Left renal pelvis (tissue), 4 donors: ENCODE data around the gene OR2A5. TPM values are rescaled to one million over a fixed set of nuclear protein-coding genes. Genes with fewer than 3 reads are reported as not detected.
A peak's percentile ranks its signal among the peaks of the same experiment; 100 is the strongest.
"Not testable (repeated sequence)": the region's sequence is repeated elsewhere in the genome, so short reads cannot be mapped to it uniquely, and the experiment has no call there.

Source experiments
- DNase-seq, 4 donors: peaks; one replicate each; pipeline ENCODE4 v3.0.0-alpha.2; 2013; ENCODE audit warnings: low read depth in 4 of 4, low spot score in 3 of 4
- polyA plus RNA-seq, 4 donors: library from polyadenylated mRNA; unstranded; fragments of 120-200 nt; gene quantifications; one replicate each; pipeline ENCODE4 v1.2.1, GENCODE V29; 2013; ENCODE audit not compliant: insufficient read length in 4 of 4

OR2A5 gene
- under 1 TPM in 2 of 4 donors, not detected in 2; 0.06 TPM for polyA plus RNA-seq

GRCh38 chr7:144048648-144049047, at the start of gene OR2A5:
OR2A5 (plus strand) TSS chr7:144048948; CDS start chr7:144050402, 1,454 bp downstream.
- no peak for DNase-seq

GRCh38 chr7:144000020-144000419, 48.7 kb upstream of the OR2A5 start, which contains the start of gene OR6B1:
OR6B1 (plus strand) TSS chr7:144000320; CDS start chr7:144003997, 3,677 bp downstream.
- no peak for DNase-seq

GRCh38 chr7:144001543-144001942, 47.2 kb upstream of the OR2A5 start:
- DNase-seq = no peak

GRCh38 chr7:144004703-144005102, 44.0 kb upstream of the OR2A5 start:
- DNase-seq = no peak

GRCh38 chr7:144006029-144006691, 42.6 kb upstream of the OR2A5 start:
- DNase-seq = no peak

- no peak for DNase-seq
Measured at GRCh38 chr7:144006692-144007042, 42.1 kb upstream of the OR2A5 start.

- no peak for DNase-seq
Measured at GRCh38 chr7:144009361-144009760, 39.4 kb upstream of the OR2A5 start.

- DNase-seq = not testable (repeated sequence)
Measured at GRCh38 chr7:144010061-144010460, 38.7 kb upstream of the OR2A5 start.

GRCh38 chr7:144010821-144011220, 37.9 kb upstream of the OR2A5 start:
- not testable (repeated sequence) for DNase-seq

GRCh38 chr7:144011458-144012230, 37.1 kb upstream of the OR2A5 start:
- DNase-seq = no peak

GRCh38 chr7:144018065-144018464, 30.7 kb upstream of the OR2A5 start:
- no peak for DNase-seq

- no peak for DNase-seq
Measured at GRCh38 chr7:144019457-144019856, 29.3 kb upstream of the OR2A5 start.

- no peak for DNase-seq
Measured at GRCh38 chr7:144020340-144020739, 28.4 kb upstream of the OR2A5 start.

- no peak for DNase-seq
Measured at GRCh38 chr7:144022169-144022568, 26.6 kb upstream of the OR2A5 start.

- DNase-seq = no peak
Measured at GRCh38 chr7:144023171-144023827, 25.4 kb upstream of the OR2A5 start.

- no peak for DNase-seq
Measured at GRCh38 chr7:144024213-144024612, 24.5 kb upstream of the OR2A5 start.

GRCh38 chr7:144026203-144026883, 22.4 kb upstream of the OR2A5 start:
- no peak for DNase-seq

- peak in 1 of 4 donors; percentile 11 for DNase-seq
Measured at GRCh38 chr7:144027070-144027469, 21.7 kb upstream of the OR2A5 start.

- DNase-seq = no peak
Measured at GRCh38 chr7:144027974-144028373, 20.8 kb upstream of the OR2A5 start.

- DNase-seq = no peak
Measured at GRCh38 chr7:144028547-144028946, 20.2 kb upstream of the OR2A5 start.

GRCh38 chr7:144032516-144032915, 16.2 kb upstream of the OR2A5 start:
- DNase-seq = no peak
